Natural killer cell (primary cell): ENCODE data around the gene CDK7. TPM values are rescaled to one million over a fixed set of nuclear protein-coding genes. Genes with fewer than 3 reads are reported as not detected.

ENCODE experiments used
- ATAC-seq, 3 donors: fragments of 150-1000 bp in 2 of 3; fragments of 200-7000 bp in 1 of 3; cut with Tn5 transposase; 1 replicate in 1 of 3; 2 replicates in 2 of 3; pipeline ENCODE4 v1.10.0; 2021; ENCODE audit warnings: mild to moderate bottlenecking in 2 of 3, moderate library complexity in 2 of 3
- DNase-seq, 2 donors: peaks; one replicate each; pipeline versions ENCODE4 v3.0.0 to v3.0.0-alpha.2; 2013 to 2021; ENCODE audit warnings: mixed read lengths in 1 of 2
- H3K27ac ChIP-seq: one replicate; pipeline ENCODE4 v1.5.1; 2013; ENCODE audit warnings: mild to moderate bottlenecking, low read length
- H3K27me3 ChIP-seq: one replicate; pipeline ENCODE4 v1.6.1; 2013; ENCODE audit warnings: low read length; ENCODE audit not compliant: control insufficient read depth, insufficient read depth
- H3K36me3 ChIP-seq: one replicate; pipeline ENCODE4 v1.6.1; 2013; ENCODE audit warnings: low read length; ENCODE audit not compliant: control insufficient read depth, insufficient read depth
- H3K4me1 ChIP-seq: one replicate; pipeline ENCODE4 v1.6.1; 2013; ENCODE audit warnings: low read length; ENCODE audit not compliant: control insufficient read depth, insufficient read depth
- H3K4me3 ChIP-seq: one replicate; pipeline ENCODE4 v1.5.1; 2013; ENCODE audit warnings: low read length
- H3K9me3 ChIP-seq: one replicate; pipeline ENCODE4 v1.6.1; 2013; ENCODE audit warnings: low read length; ENCODE audit not compliant: control insufficient read depth, insufficient read depth
- H3K27ac Mint-ChIP-seq, 2 donors: one replicate each; pipeline ENCODE4 v1.8.0; 2022; ENCODE audit warnings: mild to moderate bottlenecking in 2 of 2, mixed read lengths in 2 of 2, moderate library complexity in 1 of 2
- H3K27me3 Mint-ChIP-seq, 2 donors: one replicate each; pipeline ENCODE4 v1.8.0; 2022; ENCODE audit warnings: low read depth in 2 of 2, mixed read lengths in 2 of 2
- H3K36me3 Mint-ChIP-seq: one replicate; pipeline ENCODE4 v1.8.0; 2022; ENCODE audit warnings: mixed read lengths
- H3K4me1 Mint-ChIP-seq, 2 donors: one replicate each; pipeline ENCODE4 v1.8.0; 2022; ENCODE audit warnings: mixed read lengths in 2 of 2
- H3K4me3 Mint-ChIP-seq: one replicate; pipeline ENCODE4 v1.8.0; 2022; ENCODE audit warnings: mild to moderate bottlenecking, moderate library complexity, mixed read lengths
- H3K9me3 Mint-ChIP-seq, 2 donors: one replicate each; pipeline ENCODE4 v1.8.0; 2022; ENCODE audit warnings: mixed read lengths in 2 of 2
- CTCF ChIP-seq: fragments of 200-600 bp; IDR thresholded peaks from one replicate; pipeline ENCODE4 v1.8.0; 2022; ENCODE audit warnings: antibody characterized with exemption
- WGBS: methylation state at CpG from one replicate; pipeline ENCODE4 v1.1.7; 2013; ENCODE audit warnings: missing lambda C conversion rate; ENCODE audit not compliant: insufficient coverage; 5-methylcytosine and 5-hydroxymethylcytosine counted together
- intact Hi-C: fragments of 100-400 bp; cut with micrococcal nuclease; formaldehyde crosslinking; loops from one replicate; pipeline ENCODE4 v1.14.2; 2022
- total RNA-seq, 4 donors: library from RNA; stranded (reverse); fragments of 120-200 nt in 1 of 4; gene quantifications; one replicate each; pipeline versions ENCODE4 v1.2.3 to v1.2.4, GENCODE V29; 2013 to 2022

Gene CDK7
- total RNA-seq, 3 donors from 2014 or later (not counting 1 experiment from before 2014, with no cell fraction given), result 30.6 to 39.5 (median 30.8) TPM

GRCh38 chr5:69326365-69326764 lies 91.7 kb downstream of the CDK7 start:
- no peaks in the 10 kb centered on the region for H3K9me3 ChIP-seq
- H3K36me3 ChIP-seq, result no peaks in the 10 kb centered on the region
- H3K27ac ChIP-seq, result no peak overlapping the region
- no peak overlapping the region for H3K27ac Mint-ChIP-seq
- H3K4me3 ChIP-seq, result no peak overlapping the region
- no peaks in the 10 kb centered on the region for H3K4me1 ChIP-seq
- DNase-seq (no peak), ATAC-seq (no peak)
- no peaks in the 10 kb centered on the region for H3K27me3 ChIP-seq
- intact Hi-C loops, result no loop called here
- H3K9me3 Mint-ChIP-seq, result no peaks in the 10 kb centered on the region
- H3K4me1 Mint-ChIP-seq, result no peaks in the 10 kb centered on the region
- no CpG with 5 or more reads among the region's 1 CpG for WGBS
- TF ChIP-seq CTCF, result no peak
- H3K4me3 Mint-ChIP-seq, result no peak overlapping the region
- H3K27me3 Mint-ChIP-seq, result no peaks in the 10 kb centered on the region
- no peaks in the 10 kb centered on the region for H3K36me3 Mint-ChIP-seq

Other genes starting within 250 kb of the CDK7 start
- 10 to 100 TPM; 17.8 to 30.1 (median 26.7) TPM for gene SLC30A5, start 140.9 kb upstream of the CDK7 start, total RNA-seq
- 1 to 10 TPM; 2.8 to 5.2 (median 4.0) TPM for gene CCNB1, start 67.7 kb upstream of the CDK7 start, total RNA-seq
- 1 to 10 TPM; 5.6 to 6.4 (median 5.6) TPM for gene CENPH, start 45.3 kb upstream of the CDK7 start, total RNA-seq
- gene CCDC125, start 97.9 kb downstream of the CDK7 start, total RNA-seq, result 10 to 100 TPM in 2 of 3 donors, 1 to 10 TPM in 1; 7.2 to 12.8 (median 12.2) TPM
- gene AK6, start 134.6 kb downstream of the CDK7 start, total RNA-seq, result 10 to 100 TPM in 1 of 3 donors, 1 to 10 TPM in 2; 5.8 to 10.8 (median 9.7) TPM
- 10 to 100 TPM; 38.3 to 53.8 (median 46.6) TPM for gene TAF9, start 134.6 kb downstream of the CDK7 start, total RNA-seq
- 10 to 100 TPM; 24.4 to 34.3 (median 24.6) TPM for gene RAD17, start 134.9 kb downstream of the CDK7 start, total RNA-seq
- gene MARVELD2, start 180.2 kb downstream of the CDK7 start, total RNA-seq, result under 1 TPM in 1 of 3 donors, not detected in 2; 0.50 TPM